Measurements from ENCODE around the gene PCDHA5.
"Not testable (repeated sequence)": the region's sequence is repeated elsewhere in the genome, so short reads cannot be mapped to it uniquely, and the experiment has no call there.

DNA sequence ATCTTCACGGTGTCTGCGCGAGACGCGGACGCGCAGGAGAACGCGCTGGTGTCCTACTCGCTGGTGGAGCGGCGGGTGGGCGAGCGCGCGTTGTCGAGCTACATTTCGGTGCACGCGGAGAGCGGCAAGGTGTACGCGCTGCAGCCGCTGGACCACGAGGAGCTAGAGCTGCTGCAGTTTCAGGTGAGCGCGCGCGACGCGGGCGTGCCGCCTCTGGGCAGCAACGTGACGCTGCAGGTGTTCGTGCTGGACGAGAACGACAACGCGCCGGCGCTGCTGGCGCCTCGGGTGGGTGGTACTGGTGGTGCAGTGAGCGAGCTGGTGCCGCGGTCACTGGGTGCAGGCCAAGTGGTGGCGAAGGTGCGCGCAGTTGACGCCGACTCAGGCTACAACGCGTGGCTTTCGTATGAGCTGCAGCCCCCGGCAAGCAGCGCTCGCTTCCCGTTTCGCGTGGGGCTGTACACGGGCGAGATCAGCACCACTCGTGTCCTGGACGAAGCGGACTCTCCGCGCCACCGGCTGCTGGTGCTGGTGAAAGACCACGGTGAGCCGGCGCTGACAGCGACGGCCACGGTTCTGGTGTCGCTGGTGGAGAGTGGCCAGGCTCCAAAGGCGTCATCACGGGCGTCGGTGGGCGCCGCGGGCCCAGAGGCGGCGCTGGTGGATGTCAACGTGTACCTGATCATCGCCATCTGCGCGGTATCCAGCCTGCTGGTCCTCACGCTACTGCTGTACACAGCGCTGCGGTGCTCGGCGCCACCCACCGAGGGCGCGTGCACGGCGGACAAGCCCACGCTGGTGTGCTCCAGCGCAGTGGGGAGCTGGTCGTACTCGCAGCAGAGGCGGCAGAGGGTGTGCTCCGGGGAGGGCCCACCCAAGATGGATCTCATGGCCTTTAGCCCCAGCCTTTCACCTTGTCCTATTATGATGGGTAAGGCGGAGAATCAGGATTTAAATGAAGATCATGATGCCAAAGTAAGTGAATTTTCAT lies 8.4 kb downstream of the PCDHA5 start:
- TF ChIP-seq, protein P1, sequence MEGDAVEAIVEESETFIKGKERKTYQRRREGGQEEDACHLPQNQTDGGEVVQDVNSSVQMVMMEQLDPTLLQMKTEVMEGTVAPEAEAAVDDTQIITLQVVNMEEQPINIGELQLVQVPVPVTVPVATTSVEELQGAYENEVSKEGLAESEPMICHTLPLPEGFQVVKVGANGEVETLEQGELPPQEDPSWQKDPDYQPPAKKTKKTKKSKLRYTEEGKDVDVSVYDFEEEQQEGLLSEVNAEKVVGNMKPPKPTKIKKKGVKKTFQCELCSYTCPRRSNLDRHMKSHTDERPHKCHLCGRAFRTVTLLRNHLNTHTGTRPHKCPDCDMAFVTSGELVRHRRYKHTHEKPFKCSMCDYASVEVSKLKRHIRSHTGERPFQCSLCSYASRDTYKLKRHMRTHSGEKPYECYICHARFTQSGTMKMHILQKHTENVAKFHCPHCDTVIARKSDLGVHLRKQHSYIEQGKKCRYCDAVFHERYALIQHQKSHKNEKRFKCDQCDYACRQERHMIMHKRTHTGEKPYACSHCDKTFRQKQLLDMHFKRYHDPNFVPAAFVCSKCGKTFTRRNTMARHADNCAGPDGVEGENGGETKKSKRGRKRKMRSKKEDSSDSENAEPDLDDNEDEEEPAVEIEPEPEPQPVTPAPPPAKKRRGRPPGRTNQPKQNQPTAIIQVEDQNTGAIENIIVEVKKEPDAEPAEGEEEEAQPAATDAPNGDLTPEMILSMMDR (IDR thresholded peaks at IDR 0.05) = not testable (repeated sequence)
- TF ChIP-seq POLR2A (IDR thresholded peaks at IDR 0.05) = not testable (repeated sequence)
